DMS53 treated with DMSO at 0.1 percent for 48 hours (cell line): Measurements from ENCODE around the gene FKTN.

Experiments
- DNase-seq: peaks from one replicate; lab custom pipeline; 2025; ENCODE audit not compliant: unreplicated experiment; lab: John Stamatoyannopoulos, UW

FKTN gene

DNA sequence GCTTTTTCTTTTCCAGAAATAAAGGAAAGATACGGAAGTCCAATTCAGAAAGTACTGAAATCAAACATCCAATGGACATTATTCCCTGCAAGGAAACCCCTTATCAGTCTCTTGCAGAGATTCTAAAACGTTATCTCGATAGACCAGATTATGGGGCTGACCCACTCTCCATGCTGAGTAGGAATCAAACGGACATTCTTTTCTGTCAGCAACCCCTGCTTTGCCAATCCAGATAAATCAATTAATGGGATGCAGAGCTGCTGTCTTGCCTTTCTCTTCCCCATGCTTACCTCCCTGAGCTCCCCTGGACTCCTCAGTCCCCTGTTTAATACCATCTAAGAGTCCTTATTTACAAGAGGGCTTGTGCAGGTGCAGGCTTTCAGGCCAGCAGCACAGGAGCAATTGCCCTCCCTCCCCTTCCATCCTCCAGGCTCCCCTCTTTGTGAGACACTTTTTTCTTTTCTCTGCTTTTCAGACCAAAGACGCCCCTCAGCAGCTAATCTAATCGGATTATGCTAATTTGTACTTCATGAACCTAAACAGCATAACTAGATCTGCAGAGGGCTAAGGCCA, 118.5 kb downstream of the FKTN start:
- no peak for DNase-seq

GRCh38 chr9:105678163-105678562, 120.2 kb downstream of the FKTN start:
- DNase-seq: peak; percentile 1

- DNase-seq: no peak
These were observed 120.8 kb downstream of the FKTN start for GRCh38 chr9:105678781-105679180.

DNA sequence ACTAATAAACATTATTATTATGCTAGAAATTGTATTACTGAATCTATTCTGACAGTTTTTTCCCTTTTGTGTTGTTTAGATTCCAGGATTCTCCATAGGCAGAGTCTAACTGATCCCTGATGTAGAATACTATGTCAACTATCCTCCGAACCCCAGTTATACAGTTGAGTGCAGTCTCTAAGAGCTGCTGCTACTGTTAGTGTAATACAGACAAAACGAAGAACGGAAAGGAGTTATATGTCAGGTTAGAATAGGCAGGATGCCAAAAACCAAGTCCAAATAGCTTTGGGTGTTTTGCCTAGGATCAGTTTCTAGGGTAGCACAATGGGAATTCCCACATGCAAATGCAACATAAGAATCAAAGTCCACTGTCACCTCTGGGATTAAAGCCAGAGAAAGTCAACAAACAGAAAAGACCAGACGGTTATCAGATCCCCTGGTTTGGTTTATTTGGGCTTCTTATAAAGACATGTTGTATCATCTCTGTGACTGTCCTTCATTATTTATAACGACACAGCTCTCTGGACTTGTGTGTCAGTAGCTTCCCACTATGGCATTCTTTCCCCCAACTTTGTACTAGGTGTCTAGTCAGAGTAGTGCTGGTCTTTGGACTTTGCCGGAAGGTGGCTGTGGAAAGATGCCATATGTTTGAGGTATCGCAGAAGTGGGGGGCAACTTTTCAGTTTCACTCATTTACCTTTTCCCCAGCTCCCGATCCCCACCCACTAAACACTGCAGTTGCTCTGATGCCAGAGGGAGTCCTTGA, 121.5 kb downstream of the FKTN start:
- DNase-seq: peak; percentile 47

DNA sequence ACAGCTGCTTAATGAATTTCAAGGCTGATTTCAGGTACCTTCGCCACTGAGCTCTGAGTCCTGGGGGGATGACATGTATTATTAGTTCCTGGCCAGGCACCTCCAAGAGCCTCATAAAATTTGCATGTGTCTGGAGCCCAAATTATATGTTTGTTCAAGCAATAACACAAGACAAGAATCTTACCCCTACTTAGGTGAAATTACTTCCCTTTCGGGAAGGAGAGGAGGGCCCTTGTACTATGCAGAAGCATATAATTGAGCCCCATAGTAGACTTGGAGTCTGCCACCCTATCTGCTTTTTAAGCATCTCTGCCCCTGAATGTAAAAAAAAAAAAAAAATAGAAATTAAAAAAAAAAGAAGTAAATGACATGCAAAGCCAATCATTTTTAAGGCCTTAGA, 123.4 kb downstream of the FKTN start:
- no peak for DNase-seq

- no peak for DNase-seq
These were observed 123.8 kb downstream of the FKTN start for GRCh38 chr9:105681724-105682123.

- no peak for DNase-seq
These were observed 125.9 kb downstream of the FKTN start for GRCh38 chr9:105683688-105684275.

DNA sequence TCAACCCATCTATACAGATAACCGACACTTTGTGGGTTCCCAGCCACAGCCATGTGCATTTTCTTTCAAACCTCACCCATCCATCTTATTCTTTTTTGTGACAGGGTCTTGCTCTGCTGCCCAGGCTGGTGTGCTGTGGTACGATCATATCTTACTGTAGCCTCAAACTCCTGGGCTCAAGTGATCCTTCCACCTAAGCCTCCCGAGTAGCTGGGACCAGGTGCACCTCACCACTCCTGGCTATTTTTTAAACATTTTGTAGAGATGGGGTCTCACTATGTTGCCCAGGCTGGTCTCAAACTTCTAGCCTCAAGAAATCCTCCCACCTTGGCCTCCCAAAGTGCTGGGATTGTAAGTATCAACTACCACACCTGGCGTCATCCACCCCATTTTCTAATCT, 129.0 kb downstream of the FKTN start:
- no peak for DNase-seq
